OCI-LY7 (cell line): Measurements from ENCODE around the gene STMND1. TPM values are rescaled to one million over a fixed set of nuclear protein-coding genes. Genes with fewer than 3 reads are reported as not detected.

ENCODE experiments used
- BruUV-seq: library from RNA; stranded (reverse); fragments of 400-500 nt; replicated peaks from 2 replicates; lab custom pipeline; 2021; lab: Mats Ljungman, UMichigan
- CTCF ChIA-PET: fragments of 300-600 bp; sonication (Branson Sonifier 250); formaldehyde crosslinking; loops from one replicate; lab custom pipeline; 2022; ENCODE audit warnings: antibody characterized with exemption; ENCODE audit not compliant: unreplicated experiment; lab: Charles Lee
- POLR2A ChIA-PET: fragments of 300-600 bp; sonication (Branson Sonifier 250); formaldehyde crosslinking; loops from one replicate; lab custom pipeline; 2022; ENCODE audit warnings: antibody characterized with exemption; lab: Charles Lee
- DNase-seq: peaks from one replicate; pipeline ENCODE4 v3.0.0-alpha.2; 2015; ENCODE audit warnings: low spot score
- H2AFZ ChIP-seq: fragments of 200-600 bp; sonication (generic), shearing (Covaris generic); 2 replicates; pipeline ENCODE4 v1.6.1; 2014; ENCODE audit warnings: mild to moderate bottlenecking, antibody characterized with exemption, low read length, moderate library complexity
- H3K27ac ChIP-seq: fragments of 200-600 bp; sonication (generic); 2 replicates; pipeline ENCODE4 v1.5.1; 2014; ENCODE audit warnings: mixed run types, low read depth, mild to moderate bottlenecking, moderate library complexity, low read length, inconsistent platforms; ENCODE audit not compliant: poor library complexity, severe bottlenecking
- H3K36me3 ChIP-seq: fragments of 200-600 bp; sonication (generic); 2 replicates; pipeline ENCODE4 v1.6.1; 2014; ENCODE audit warnings: mild to moderate bottlenecking, antibody characterized with exemption, low read length, moderate library complexity, mixed read lengths; ENCODE audit not compliant: insufficient read depth
- H3K4me1 ChIP-seq: fragments of 200-600 bp; sonication (generic); 2 replicates; pipeline ENCODE4 v1.5.1; 2014; ENCODE audit warnings: mild to moderate bottlenecking, low read length; ENCODE audit not compliant: insufficient read depth, poor library complexity, severe bottlenecking
- H3K4me2 ChIP-seq: fragments of 200-600 bp; sonication (generic); 2 replicates; pipeline ENCODE4 v1.6.1; 2014; ENCODE audit warnings: mild to moderate bottlenecking, low read length
- H3K4me3 ChIP-seq: fragments of 200-600 bp; sonication (generic); 2 replicates; pipeline ENCODE4 v1.5.1; 2014; ENCODE audit warnings: mild to moderate bottlenecking, low read depth, low read length; ENCODE audit not compliant: poor library complexity, severe bottlenecking
- H3K79me2 ChIP-seq: fragments of 200-600 bp; sonication (generic); 2 replicates; pipeline ENCODE4 v1.6.1; 2016; ENCODE audit warnings: low read depth, mild to moderate bottlenecking, low read length, moderate library complexity, mixed read lengths; ENCODE audit not compliant: insufficient read depth
- H3K9me2 ChIP-seq: fragments of 200-600 bp; sonication (generic); 2 replicates; pipeline ENCODE4 v1.6.1; 2016; ENCODE audit warnings: mild to moderate bottlenecking, low read length, mixed read lengths; ENCODE audit not compliant: insufficient read depth
- H3K9me3 ChIP-seq: fragments of 200-600 bp; sonication (generic); 2 replicates; pipeline ENCODE4 v1.6.1; 2014; ENCODE audit warnings: mild to moderate bottlenecking, mixed run types, low read length, mixed read lengths
- H4K20me1 ChIP-seq: fragments of 200-600 bp; sonication (generic); 2 replicates; pipeline ENCODE4 v1.6.1; 2014; ENCODE audit warnings: mild to moderate bottlenecking, antibody characterized with exemption, low read length, moderate library complexity, mixed read lengths; ENCODE audit not compliant: insufficient read depth
- EZH2phosphoT487 ChIP-seq: fragments of 200-600 bp; sonication (generic); IDR thresholded peaks from 2 replicates; pipeline ENCODE4 v1.6.1; 2018; ENCODE audit warnings: low read depth, borderline replicate concordance, mild to moderate bottlenecking, mixed run types, antibody characterized with exemption, low read length, moderate library complexity, mixed read lengths
- intact Hi-C: fragments of 100-400 bp; cut with micrococcal nuclease; formaldehyde crosslinking; loops from one replicate; pipeline ENCODE4 v1.10.0; 2022; ENCODE audit not compliant: unreplicated experiment
- total RNA-seq, 2 experiments: library from RNA; depleted of rRNA in 1 of 2; stranded (reverse); fragments of >200 nt in 1 of 2; shearing (Covaris generic) in 1 of 2; gene quantifications; 2 replicates each; pipeline ENCODE4 v1.2.3, GENCODE V29; 2014 to 2022
- TF ChIP-seq, protein P1 (sequence below): fragments of 200-600 bp; sonication (generic); conservative IDR thresholded peaks from 2 replicates; pipeline ENCODE4 v1.5.1; 2014; ENCODE audit warnings: mild to moderate bottlenecking, antibody characterized with exemption, low read length, moderate library complexity, mixed read lengths

Gene STMND1
- total RNA-seq, 2 experiments from 2014 or later = not detected

DNA sequence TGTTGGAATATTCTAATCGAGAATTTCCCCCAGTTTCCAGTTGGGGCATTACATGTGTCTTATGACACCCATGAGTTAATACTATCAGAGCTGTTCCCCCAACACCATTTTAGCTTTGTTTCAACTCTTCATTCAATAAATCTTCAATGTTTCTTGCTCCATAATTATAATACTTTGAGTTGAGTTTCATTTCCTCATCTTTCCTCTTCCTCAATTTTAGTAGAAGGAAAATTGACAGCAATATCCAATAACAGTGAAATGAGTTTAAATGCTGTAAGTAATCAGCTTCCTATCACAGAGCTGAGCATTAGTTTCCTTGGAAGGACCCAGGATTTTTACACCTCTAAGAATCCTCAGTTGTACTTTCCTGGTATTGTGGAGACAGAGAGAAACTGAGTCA is 1.0 kb upstream of the STMND1 start:
- no peaks in the 10 kb centered on the region for H4K20me1 ChIP-seq

DNA sequence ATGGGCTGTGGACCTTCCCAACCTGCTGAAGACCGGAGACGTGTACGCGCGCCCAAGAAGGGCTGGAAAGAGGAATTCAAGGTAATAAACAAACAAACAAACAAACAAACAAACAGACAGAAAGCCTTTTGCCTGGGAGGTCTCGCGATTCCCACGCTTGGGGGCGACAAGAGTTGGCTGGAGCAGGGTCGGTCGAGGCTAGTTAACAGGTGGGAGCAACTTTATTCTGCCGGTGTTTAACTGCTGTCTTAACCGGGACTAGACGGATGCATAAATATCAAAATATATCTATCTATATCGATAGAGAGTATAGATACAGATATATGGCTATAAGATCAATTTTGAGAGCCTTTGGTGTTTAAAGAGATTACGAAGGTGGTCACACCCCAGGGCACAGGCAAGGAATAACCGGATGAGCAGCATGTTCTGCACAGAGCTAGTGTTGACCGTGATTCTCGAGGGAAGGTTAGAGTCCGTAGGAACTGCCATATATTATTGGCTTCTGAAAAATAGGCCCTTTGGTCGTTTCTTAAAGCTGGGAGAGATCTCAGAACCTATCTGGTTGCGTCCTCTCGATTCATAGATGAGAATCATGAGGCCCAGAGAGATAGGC is 514 bp downstream of the STMND1 start:
- H3K9me2 ChIP-seq = no peaks in the 10 kb centered on the region
- H3K4me1 ChIP-seq = no peaks in the 10 kb centered on the region
- TF ChIP-seq EZH2phosphoT487 = no peak
- TF ChIP-seq, protein P1, sequence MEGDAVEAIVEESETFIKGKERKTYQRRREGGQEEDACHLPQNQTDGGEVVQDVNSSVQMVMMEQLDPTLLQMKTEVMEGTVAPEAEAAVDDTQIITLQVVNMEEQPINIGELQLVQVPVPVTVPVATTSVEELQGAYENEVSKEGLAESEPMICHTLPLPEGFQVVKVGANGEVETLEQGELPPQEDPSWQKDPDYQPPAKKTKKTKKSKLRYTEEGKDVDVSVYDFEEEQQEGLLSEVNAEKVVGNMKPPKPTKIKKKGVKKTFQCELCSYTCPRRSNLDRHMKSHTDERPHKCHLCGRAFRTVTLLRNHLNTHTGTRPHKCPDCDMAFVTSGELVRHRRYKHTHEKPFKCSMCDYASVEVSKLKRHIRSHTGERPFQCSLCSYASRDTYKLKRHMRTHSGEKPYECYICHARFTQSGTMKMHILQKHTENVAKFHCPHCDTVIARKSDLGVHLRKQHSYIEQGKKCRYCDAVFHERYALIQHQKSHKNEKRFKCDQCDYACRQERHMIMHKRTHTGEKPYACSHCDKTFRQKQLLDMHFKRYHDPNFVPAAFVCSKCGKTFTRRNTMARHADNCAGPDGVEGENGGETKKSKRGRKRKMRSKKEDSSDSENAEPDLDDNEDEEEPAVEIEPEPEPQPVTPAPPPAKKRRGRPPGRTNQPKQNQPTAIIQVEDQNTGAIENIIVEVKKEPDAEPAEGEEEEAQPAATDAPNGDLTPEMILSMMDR = no peak
- H3K4me2 ChIP-seq = no peak overlapping the region
- ChIA-PET POLR2A (interaction anchor here (0.6 kb wide), 1 partner anchor 93 kb away, joined by 3 read pairs; no protein-coding TSS in a partner anchor), CTCF (no interaction called here)
- H3K9me3 ChIP-seq = no peaks in the 10 kb centered on the region
- no peak for DNase-seq
- H2AFZ ChIP-seq = no peak overlapping the region
- no peak overlapping the region for H3K4me3 ChIP-seq
- H3K36me3 ChIP-seq = no peaks in the 10 kb centered on the region
- no peaks in the 10 kb centered on the region for H4K20me1 ChIP-seq
- no peak overlapping the region for H3K27ac ChIP-seq
- intact Hi-C loops = no loop called here
- no peaks in the 10 kb centered on the region for H3K79me2 ChIP-seq
- no TSS peak for BruUV-seq

More for the DNA sequence above, 1.0 kb upstream of the STMND1 start:
- H3K79me2 ChIP-seq = no peaks in the 10 kb centered on the region
- no peak overlapping the region for H3K4me2 ChIP-seq
- H3K36me3 ChIP-seq = no peaks in the 10 kb centered on the region
- H2AFZ ChIP-seq = no peak overlapping the region
- H3K27ac ChIP-seq = no peak overlapping the region
- no peak for DNase-seq
- CTCF ChIA-PET = no interaction called here
- H3K9me2 ChIP-seq = no peaks in the 10 kb centered on the region
- intact Hi-C loops = no loop called here
- TF ChIP-seq, protein P1 = no peak
- TF ChIP-seq EZH2phosphoT487 = no peak
- POLR2A ChIA-PET = no interaction called here
- BruUV-seq = no TSS peak
- no peaks in the 10 kb centered on the region for H3K4me1 ChIP-seq
- no peaks in the 10 kb centered on the region for H3K9me3 ChIP-seq
- no peak overlapping the region for H3K4me3 ChIP-seq

DNA sequence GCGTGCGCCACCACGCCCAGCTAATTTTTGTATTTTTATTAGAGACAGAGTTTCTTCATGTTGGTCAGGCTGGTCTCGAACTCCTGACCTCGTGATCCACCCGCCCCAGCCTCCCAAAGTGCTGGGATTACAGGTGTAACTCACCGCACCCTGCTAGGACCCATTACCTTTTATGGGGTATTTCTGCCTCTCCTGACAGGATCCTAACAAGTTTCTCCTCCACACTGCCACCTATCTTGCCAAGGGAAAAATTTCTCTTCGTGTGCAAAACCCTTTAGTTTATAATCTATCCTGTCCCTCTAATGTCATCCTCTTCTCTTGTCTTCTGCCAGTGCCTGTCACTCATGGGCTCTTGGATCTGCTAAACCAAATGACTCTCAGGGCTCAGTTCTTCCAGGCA is 1.9 kb downstream of the STMND1 start:
- Histone ChIP-seq H3K4me1 (no peaks in the 10 kb centered on the region), H3K36me3 (no peaks in the 10 kb centered on the region), H3K4me3 (no peak overlapping the region), H3K4me2 (no peak overlapping the region), H3K9me2 (no peaks in the 10 kb centered on the region), H2AFZ (no peak overlapping the region), H3K9me3 (no peaks in the 10 kb centered on the region), H4K20me1 (no peaks in the 10 kb centered on the region), H3K79me2 (no peaks in the 10 kb centered on the region), H3K27ac (no peak overlapping the region)
- TF ChIP-seq, protein P1 = no peak
- TF ChIP-seq EZH2phosphoT487 = no peak
- no TSS peak for BruUV-seq
- DNase-seq = no peak
- intact Hi-C loops = no loop called here
- POLR2A ChIA-PET = no interaction called here
- CTCF ChIA-PET = no interaction called here
